Osteoblast (primary cell): ENCODE data around the gene SNX1. TPM values are rescaled to one million over a fixed set of nuclear protein-coding genes. Genes with fewer than 3 reads are reported as not detected.
"Not testable (repeated sequence)": the region's sequence is repeated elsewhere in the genome, so short reads cannot be mapped to it uniquely, and the experiment has no call there.

Experiments used
- DNase-seq: peaks from one replicate; pipeline ENCODE4 v3.0.0; 2011; ENCODE audit warnings: low spot score, mixed read lengths; ENCODE audit not compliant: insufficient read length; ENCODE audit errors: missing footprints
- H2AFZ ChIP-seq: 2 replicates; pipeline ENCODE4 v1.6.0; 2011; ENCODE audit warnings: mild to moderate bottlenecking, low read length
- H3K27ac ChIP-seq: 2 replicates; pipeline ENCODE4 v1.5.1; 2011; ENCODE audit warnings: mild to moderate bottlenecking, low read depth, low read length, moderate library complexity
- H3K27me3 ChIP-seq: 2 replicates; pipeline ENCODE4 v1.6.0; 2012; ENCODE audit warnings: mild to moderate bottlenecking, control low read depth, inconsistent platforms, low read length, moderate library complexity; ENCODE audit not compliant: insufficient read depth
- H3K36me3 ChIP-seq: 2 replicates; pipeline ENCODE4 v1.5.1; 2011; ENCODE audit warnings: mild to moderate bottlenecking, low read length, control low read depth, moderate library complexity; ENCODE audit not compliant: insufficient read depth
- H3K4me1 ChIP-seq: 2 replicates; pipeline ENCODE4 v1.5.1; 2011; ENCODE audit warnings: mild to moderate bottlenecking, low read length, control low read depth, moderate library complexity; ENCODE audit not compliant: insufficient read depth
- H3K4me2 ChIP-seq: 2 replicates; pipeline ENCODE4 v1.6.0; 2011; ENCODE audit warnings: mild to moderate bottlenecking, low read length; ENCODE audit not compliant: insufficient read depth
- H3K4me3 ChIP-seq: fragments of 200-600 bp; sonication (generic); 3 replicates; pipeline ENCODE4 v1.5.1; 2012; ENCODE audit warnings: mild to moderate bottlenecking, low read length, inconsistent platforms; ENCODE audit not compliant: insufficient read depth
- H3K79me2 ChIP-seq: 2 replicates; pipeline ENCODE4 v1.6.0; 2012; ENCODE audit warnings: mild to moderate bottlenecking, low read length, control low read depth, inconsistent platforms; ENCODE audit not compliant: insufficient read depth
- H3K9me3 ChIP-seq: 2 replicates; pipeline ENCODE4 v1.5.1; 2011; ENCODE audit warnings: low read depth, low read length, control low read depth
- H4K20me1 ChIP-seq: 2 replicates; pipeline ENCODE4 v1.6.0; 2012; ENCODE audit warnings: mild to moderate bottlenecking, low read length, control low read depth; ENCODE audit not compliant: insufficient read depth
- CTCF ChIP-seq: IDR thresholded peaks from 2 replicates; pipeline ENCODE4 v1.5.1; 2011; ENCODE audit warnings: mild to moderate bottlenecking, low read depth, low read length, moderate library complexity; ENCODE audit errors: extremely low read depth
- total RNA-seq: library from RNA; depleted of rRNA; stranded (reverse); fragments of >200 nt; gene quantifications from 2 replicates; pipeline ENCODE4 v1.2.3, GENCODE V29; 2012

The SNX1 gene
- total RNA-seq, 1 donor = 51.0 TPM

- no peak overlapping the region for H2AFZ ChIP-seq
- H3K36me3 ChIP-seq = peaks cover 4% of the 10 kb centered on the region
- peaks cover 8% of the 10 kb centered on the region for H3K4me1 ChIP-seq
- H3K4me2 ChIP-seq = peak overlapping the region; percentile 48
- DNase-seq = no peak
- H3K9me3 ChIP-seq = no peaks in the 10 kb centered on the region
- TF ChIP-seq CTCF = no peak
- H3K27me3 ChIP-seq = no peaks in the 10 kb centered on the region
- H3K79me2 ChIP-seq = peaks cover 95% of the 10 kb centered on the region
- H4K20me1 ChIP-seq = peaks cover 62% of the 10 kb centered on the region
- H3K27ac ChIP-seq = peak overlapping the region; percentile 48
- no peak overlapping the region for H3K4me3 ChIP-seq
These were observed 9.4 kb downstream of the SNX1 start for GRCh38 chr15:64105113-64105704.

- TF ChIP-seq CTCF = no peak
- Histone ChIP-seq H3K4me2 (no peak overlapping the region), H3K36me3 (no peaks in the 10 kb centered on the region), H4K20me1 (peaks cover 61% of the 10 kb centered on the region), H3K9me3 (no peaks in the 10 kb centered on the region), H3K79me2 (peaks cover 95% of the 10 kb centered on the region), H3K4me3 (no peak overlapping the region), H3K27ac (peak overlapping the region; percentile 0), H2AFZ (no peak overlapping the region), H3K27me3 (no peaks in the 10 kb centered on the region), H3K4me1 (peaks cover 13% of the 10 kb centered on the region)
- no peak for DNase-seq
These were observed 11.6 kb downstream of the SNX1 start for GRCh38 chr15:64107337-64107736.

DNA sequence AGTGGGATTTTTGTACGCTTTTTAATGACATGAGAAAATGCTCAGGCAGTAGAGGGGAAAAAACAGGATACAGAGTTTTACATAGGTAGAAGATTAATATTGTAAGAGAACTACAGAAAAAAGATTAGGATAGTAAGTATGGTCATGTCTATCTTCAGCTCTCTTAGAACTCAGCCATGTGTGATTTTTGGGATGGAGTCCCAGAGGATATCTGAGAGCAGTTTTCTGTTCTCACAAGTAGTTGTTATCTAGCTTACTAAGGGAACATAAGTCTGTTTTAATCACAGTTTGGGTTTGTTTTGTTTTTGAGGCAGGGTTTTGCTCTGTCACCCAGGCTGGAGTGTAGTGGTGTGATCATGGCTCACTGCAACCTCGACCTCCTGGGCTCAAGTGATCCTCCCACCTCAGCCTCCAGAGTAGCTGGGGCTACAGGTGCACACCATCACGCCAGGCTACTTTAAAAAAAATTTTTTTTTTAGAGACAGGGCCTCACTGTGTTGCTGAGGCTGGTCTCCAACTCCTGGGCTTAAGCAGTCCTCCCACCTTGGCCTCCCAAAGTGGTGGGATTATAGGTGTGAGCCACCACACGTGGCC, 14.4 kb downstream of the SNX1 start:
- H3K27ac ChIP-seq, H3K9me3 ChIP-seq, H3K27me3 ChIP-seq, H2AFZ ChIP-seq, H3K4me3 ChIP-seq, DNase-seq, H3K4me2 ChIP-seq: not testable (repeated sequence)
- H4K20me1 ChIP-seq = peaks cover 46% of the 10 kb centered on the region
- peaks cover 20% of the 10 kb centered on the region for H3K4me1 ChIP-seq
- H3K36me3 ChIP-seq = peaks cover 21% of the 10 kb centered on the region
- peaks cover 82% of the 10 kb centered on the region for H3K79me2 ChIP-seq

GRCh38 chr15:64110950-64111678, 15.3 kb downstream of the SNX1 start:
- no peak overlapping the region for H3K27ac ChIP-seq
- H4K20me1 ChIP-seq = peaks cover 38% of the 10 kb centered on the region
- TF ChIP-seq CTCF = no peak
- H3K4me1 ChIP-seq = peaks cover 14% of the 10 kb centered on the region
- no peak overlapping the region for H3K4me3 ChIP-seq
- H3K4me2 ChIP-seq = no peak overlapping the region
- H3K79me2 ChIP-seq = peaks cover 74% of the 10 kb centered on the region
- no peak for DNase-seq
- no peak overlapping the region for H2AFZ ChIP-seq
- peaks cover 24% of the 10 kb centered on the region for H3K36me3 ChIP-seq
- H3K9me3 ChIP-seq = no peaks in the 10 kb centered on the region
- H3K27me3 ChIP-seq = no peaks in the 10 kb centered on the region
